Measurements from ENCODE around the gene KRT12. TPM values are rescaled to one million over a fixed set of nuclear protein-coding genes. Genes with fewer than 3 reads are reported as not detected.

The KRT12 gene
- total and polyA plus RNA-seq, 9 of the 15 experiments (the other 6 are each of a cell fraction or from before 2014, with no cell fraction given): 0.18 to 7.0 (median 2.2) TPM

GRCh38 chr17:40820228-40820838, 46.7 kb downstream of the KRT12 start:
- no TSS peak for BruUV-seq (replicated peaks)
- ATAC-seq (peak; percentile 68), FAIRE-seq (peak; percentile 35), DNase-seq (ENCODE audit: extremely low read depth in 1 of 4, low spot score in 3 of 4) (peak in 2 of 4 experiments; percentile 36 to 70)
- peak overlapping the region; percentile 99 for H3K27ac ChIP-seq (ENCODE audit: extremely low read depth, low read depth, low read length)
- peaks cover 34% of the 10 kb centered on the region for H3K36me3 ChIP-seq (ENCODE audit: control insufficient read depth, insufficient read depth, low read length)
- H2AFZ ChIP-seq (ENCODE audit: low read depth, low read length): peak overlapping the region; percentile 35; the same call in 1 of the 2 replicates
- peak overlapping the region; percentile 67 for H3K4me3 ChIP-seq
- intact Hi-C loops (cut with micrococcal nuclease): loop anchor here (1.0 kb wide), 1 partner anchor 8 kb away; no protein-coding TSS in a partner anchor
- H3K4me2 ChIP-seq (ENCODE audit: insufficient read depth, low read length): peak overlapping the region; percentile 92
- H3K9ac ChIP-seq (ENCODE audit: insufficient read depth in 1 of 2, low read depth in 2 of 2, low read length in 2 of 2): peak overlapping the region; percentile 84 to 97
- no peaks in the 10 kb centered on the region for H3K27me3 ChIP-seq (ENCODE audit: control insufficient read depth in 2 of 2, insufficient read depth in 2 of 2, low read length in 2 of 2)
- H3K79me2 ChIP-seq (ENCODE audit: control insufficient read depth, insufficient read depth, low read length): peaks cover 75% of the 10 kb centered on the region
- H3K9me1 ChIP-seq (ENCODE audit: control insufficient read depth, insufficient read depth, low read length): peaks cover 5% of the 10 kb centered on the region
- in situ Hi-C loops (cut with MboI): no loop called here
- no peaks in the 10 kb centered on the region for H4K20me1 ChIP-seq (replicated peaks; ENCODE audit: control insufficient read depth, insufficient read depth, low read length)
- H3K9me3 ChIP-seq (replicated peaks; ENCODE audit: control insufficient read depth, insufficient read depth, low read depth, low read length): no peaks in the 10 kb centered on the region
- 2% methylated on average over 9 of the region's 9 CpGs for WGBS (ENCODE audit: insufficient coverage, low coverage, missing lambda C conversion rate)
- ChIA-PET POLR2A (interaction anchor here (0.8 to 2.0 kb wide), 4 partner anchors 7 to 828 kb away, joined by 3 to 14 read pairs (median 4); no protein-coding TSS in a partner anchor), CTCF (ENCODE audit: low intra/inter-chr PET ratio) (no interaction called here)
- peaks cover 18 to 39% of the 10 kb centered on the region in 2 experiments for H3K4me1 ChIP-seq (replicated peaks in 1 of 2; ENCODE audit: control insufficient read depth in 2 of 2, insufficient read depth in 2 of 2, low read length in 2 of 2)
- TF ChIP-seq PHF8 (IDR thresholded peaks at IDR 0.05; ENCODE audit: borderline replicate concordance, low read length) (no peak), LCOR (CRISPR knock-in tag; IDR thresholded peaks at IDR 0.05) (no peak), PKNOX1 (IDR thresholded peaks at IDR 0.05) (peak; percentile 46; the same call in 1 of the 2 replicates), MEIS2 (IDR thresholded peaks at IDR 0.05; ENCODE audit: partially characterized antibody) (peak; percentile 76), ZNF12 (CRISPR knock-in tag; IDR thresholded peaks at IDR 0.05) (no peak), C11orf30 (IDR thresholded peaks at IDR 0.05; ENCODE audit: low read depth) (no peak), YY1 (IDR thresholded peaks at IDR 0.05; ENCODE audit: borderline replicate concordance in 1 of 3, control insufficient read depth in 1 of 3, extremely low read depth in 1 of 3, insufficient read depth in 3 of 3, insufficient read length in 1 of 3, insufficient replicate concordance in 2 of 3, low read depth in 1 of 3, low read length in 2 of 3) (peak in 1 of 3 experiments; percentile 20), CREM (IDR thresholded peaks at IDR 0.05; ENCODE audit: low read depth) (0 out of 2 replicates have a peak, but pooled peaks have one; percentile 31), PBX2 (CRISPR knock-in tag; IDR thresholded peaks at IDR 0.05; ENCODE audit: low read depth) (no peak), PBX2 (tag; conservative IDR thresholded peaks at IDR 0.05; ENCODE audit: low read depth) (peak; percentile 70)
- TF ChIP-seq, protein P1, sequence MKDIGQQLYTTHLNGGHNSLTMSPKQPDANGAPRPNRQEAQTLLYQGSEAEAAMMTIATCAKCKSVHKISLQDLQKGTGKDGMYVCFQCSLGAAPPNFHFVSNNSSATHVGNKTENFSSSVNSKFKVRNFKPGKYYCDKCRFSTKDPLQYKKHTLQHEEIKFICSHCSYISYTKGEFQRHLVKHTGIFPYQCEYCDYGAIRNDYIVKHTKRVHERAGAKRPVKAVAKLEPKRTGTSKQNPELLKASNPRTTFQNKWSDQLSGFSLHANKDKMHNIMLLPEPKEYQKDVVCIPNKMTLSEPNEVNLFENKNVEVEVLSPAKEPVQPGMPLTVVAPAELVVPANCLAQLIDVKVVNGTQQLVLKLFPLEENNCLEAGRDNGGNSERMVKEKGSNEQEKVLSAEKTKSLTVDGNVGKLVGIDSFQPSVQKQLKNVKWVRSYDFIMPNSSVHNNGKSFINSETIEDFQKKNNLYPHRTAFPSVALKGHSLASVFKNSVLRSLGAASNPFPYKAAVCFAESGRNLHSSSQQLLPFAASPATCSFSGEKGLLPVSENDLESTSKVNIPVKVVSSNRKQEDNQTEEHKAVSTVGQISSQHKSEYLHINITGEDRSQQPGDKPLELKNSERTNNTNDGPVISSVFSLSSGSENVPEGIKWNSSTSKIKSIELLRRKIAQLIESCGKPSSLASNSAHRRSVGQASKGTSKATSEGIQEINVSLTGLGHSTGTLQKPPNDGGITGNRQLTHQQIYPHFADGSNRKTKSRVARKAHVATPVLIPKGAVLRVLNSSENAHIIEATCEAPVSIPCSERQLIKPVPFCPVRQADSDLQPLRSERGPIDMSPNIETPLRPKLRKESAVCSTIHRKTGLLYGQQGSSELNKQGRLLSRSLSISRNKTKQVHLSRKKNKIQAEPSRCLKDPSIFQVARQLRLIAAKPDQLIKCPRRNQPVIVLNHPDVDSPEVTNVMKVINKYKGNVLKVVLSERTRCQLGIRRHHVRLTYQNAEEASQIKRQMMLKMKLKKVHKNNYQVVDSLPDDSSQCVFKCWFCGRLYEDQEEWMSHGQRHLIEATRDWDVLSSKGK (CRISPR knock-in tag; IDR thresholded peaks at IDR 0.05): no peak
